Caki2 (cell line): ENCODE results near the gene DDX55. TPM values are rescaled to one million over a fixed set of nuclear protein-coding genes. Genes with fewer than 3 reads are reported as not detected.
"Not testable (repeated sequence)": the region's sequence is repeated elsewhere in the genome, so short reads cannot be mapped to it uniquely, and the experiment has no call there.

Experiments
- DNase-seq: peaks from one replicate; pipeline ENCODE4 v3.0.0-alpha.2; 2015; ENCODE audit warnings: low read depth
- in situ Hi-C: cut with HindIII; loops from 2 replicates; pipeline ENCODE4 v1.10.0; 2016; ENCODE audit warnings: low sequenced_read_pairs, low pct_unique_long_range_greater_than_20kb, mixed read lengths
- total RNA-seq: library from RNA; depleted of rRNA; stranded (reverse); fragments of >200 nt; shearing (Covaris generic); gene quantifications from 2 replicates; pipeline ENCODE4 v1.2.3, GENCODE V29; 2014; ENCODE audit warnings: low replicate concordance; rRNA removed

The DDX55 gene
- total RNA-seq = 19.2 and 25.0 TPM in 2 replicates

DNA sequence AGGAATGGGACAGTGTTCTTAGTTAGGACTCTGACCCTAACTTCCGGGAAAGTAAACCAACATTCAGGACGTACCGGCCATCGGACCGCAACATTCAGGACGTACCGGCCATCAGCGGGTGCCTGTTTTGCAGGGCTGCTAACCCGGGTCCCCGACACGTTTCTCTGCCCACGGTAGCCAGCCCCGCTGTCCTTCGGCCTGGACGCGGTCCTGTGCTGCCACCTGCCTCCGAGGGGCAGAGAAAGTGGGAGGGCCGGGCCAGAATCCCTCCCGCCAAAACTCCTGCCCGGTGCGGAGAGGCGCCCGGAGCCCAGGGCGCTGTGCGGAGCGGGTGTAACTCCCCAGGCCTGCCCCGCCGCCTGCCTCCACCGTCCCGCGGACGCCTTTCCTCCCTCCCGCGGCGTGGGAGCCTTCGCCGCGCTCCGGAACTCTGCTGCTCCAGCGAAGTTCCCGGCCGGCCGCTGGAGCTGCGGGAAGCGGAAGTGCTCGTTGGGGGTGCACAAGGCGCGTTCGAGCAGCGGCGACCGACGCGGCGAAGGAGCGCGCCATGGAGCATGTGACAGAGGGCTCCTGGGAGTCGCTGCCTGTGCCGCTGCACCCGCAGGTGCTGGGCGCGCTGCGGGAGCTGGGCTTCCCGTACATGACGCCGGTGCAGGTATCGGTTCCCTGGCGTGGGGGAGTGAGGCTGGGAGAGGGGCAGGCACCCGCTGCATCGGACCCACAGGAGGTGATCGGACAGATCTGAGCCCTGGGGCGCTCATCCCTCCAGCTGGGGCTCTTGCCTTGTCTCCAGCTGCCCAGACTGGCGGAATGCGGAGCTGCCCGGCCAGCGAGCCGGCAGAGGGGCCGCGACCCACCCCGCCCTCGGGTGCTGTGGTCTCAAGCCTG lies at the start of gene DDX55:
TSS of gene DDX55 (plus strand) at position 498 of the 888 bp plus-strand sequence. CDS start at position 548, 50 bp downstream.
- DNase-seq = peak; percentile 87
- in situ Hi-C loops = no loop called here

- DNase-seq, in situ Hi-C loops: not testable (repeated sequence)
Measured at GRCh38 chr12:123554136-123554535, 47.8 kb upstream of the DDX55 start.

GRCh38 chr12:123554843-123555242 lies 47.1 kb upstream of the DDX55 start:
- DNase-seq = not testable (repeated sequence)

GRCh38 chr12:123558487-123558886 lies 43.4 kb upstream of the DDX55 start:
- DNase-seq, in situ Hi-C loops: not testable (repeated sequence)

More at GRCh38 chr12:123554843-123555242, 47.1 kb upstream of the DDX55 start:
- in situ Hi-C loops = not testable (repeated sequence)

DNA sequence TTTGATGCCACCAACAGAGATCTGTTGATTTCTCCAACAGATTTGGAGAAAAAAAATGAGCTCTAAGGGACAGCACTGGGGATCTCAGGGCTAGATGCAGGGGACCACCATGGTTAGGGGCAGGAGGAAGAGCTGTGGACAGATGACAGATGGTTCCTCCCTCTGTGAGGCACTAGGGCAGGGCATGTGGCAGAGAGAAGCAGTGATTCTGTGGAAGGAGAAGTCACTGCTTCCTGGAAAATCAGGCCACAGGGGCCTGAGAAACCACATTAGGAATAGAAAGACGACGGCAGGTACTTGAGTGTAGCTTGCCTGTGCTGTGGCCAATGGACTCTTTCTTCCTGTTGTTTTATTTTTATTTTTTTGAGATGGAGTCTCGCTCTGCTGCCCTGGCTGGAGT lies 42.4 kb upstream of the DDX55 start:
- in situ Hi-C loops = no loop called here
- DNase-seq = no peak

GRCh38 chr12:123571343-123571813 lies 30.5 kb upstream of the DDX55 start:
- in situ Hi-C loops = no loop called here
- no peak for DNase-seq

DNA sequence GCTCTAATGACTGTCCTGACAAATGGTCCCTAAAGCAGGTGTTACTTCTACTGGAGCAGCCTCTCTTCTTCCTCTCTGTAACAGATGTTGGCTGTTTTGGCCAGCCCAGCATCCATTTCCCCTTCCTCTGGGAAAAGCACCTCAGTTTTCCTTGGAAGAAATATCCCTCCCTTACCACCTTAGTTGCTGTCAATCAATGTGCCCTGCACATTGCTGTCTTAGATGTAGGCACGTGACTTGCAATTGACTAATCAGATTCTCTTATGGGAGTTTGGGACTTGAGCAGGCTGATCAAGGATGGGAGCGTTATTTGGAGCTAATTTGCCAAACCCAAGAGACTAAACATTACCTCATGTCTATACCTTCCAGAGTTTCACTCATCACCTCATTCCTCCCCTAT lies 29.5 kb upstream of the DDX55 start:
- in situ Hi-C loops = no loop called here
- no peak for DNase-seq

GRCh38 chr12:123573870-123574269 lies 28.0 kb upstream of the DDX55 start:
- in situ Hi-C loops = no loop called here
- DNase-seq = no peak

- in situ Hi-C loops = no loop called here
- no peak for DNase-seq
Measured at GRCh38 chr12:123576611-123577010, 25.3 kb upstream of the DDX55 start.

DNA sequence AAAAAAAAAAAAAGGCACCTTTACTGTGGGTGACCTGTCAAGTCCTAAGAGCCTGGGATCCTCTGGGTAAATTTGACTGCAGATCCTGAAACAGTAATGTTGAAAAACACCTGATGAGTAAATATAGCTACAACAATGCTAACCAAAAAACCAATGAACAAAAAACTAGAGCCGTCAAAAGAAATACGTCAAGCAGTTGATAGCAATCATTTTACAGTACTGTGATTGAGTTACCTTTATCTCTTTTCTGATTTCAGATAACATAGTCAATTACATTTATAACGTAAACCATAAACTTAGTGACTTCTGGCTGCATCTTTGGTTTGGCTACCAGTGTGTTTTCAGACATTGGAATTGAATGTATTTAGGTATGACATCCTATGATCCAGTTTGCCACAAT lies 23.7 kb upstream of the DDX55 start:
- no peak for DNase-seq
- in situ Hi-C loops = no loop called here

GRCh38 chr12:123578829-123579228 lies 23.1 kb upstream of the DDX55 start:
- DNase-seq, in situ Hi-C loops: not testable (repeated sequence)

GRCh38 chr12:123580772-123581171 lies 21.1 kb upstream of the DDX55 start:
- in situ Hi-C loops = no loop called here
- DNase-seq = no peak

DNA sequence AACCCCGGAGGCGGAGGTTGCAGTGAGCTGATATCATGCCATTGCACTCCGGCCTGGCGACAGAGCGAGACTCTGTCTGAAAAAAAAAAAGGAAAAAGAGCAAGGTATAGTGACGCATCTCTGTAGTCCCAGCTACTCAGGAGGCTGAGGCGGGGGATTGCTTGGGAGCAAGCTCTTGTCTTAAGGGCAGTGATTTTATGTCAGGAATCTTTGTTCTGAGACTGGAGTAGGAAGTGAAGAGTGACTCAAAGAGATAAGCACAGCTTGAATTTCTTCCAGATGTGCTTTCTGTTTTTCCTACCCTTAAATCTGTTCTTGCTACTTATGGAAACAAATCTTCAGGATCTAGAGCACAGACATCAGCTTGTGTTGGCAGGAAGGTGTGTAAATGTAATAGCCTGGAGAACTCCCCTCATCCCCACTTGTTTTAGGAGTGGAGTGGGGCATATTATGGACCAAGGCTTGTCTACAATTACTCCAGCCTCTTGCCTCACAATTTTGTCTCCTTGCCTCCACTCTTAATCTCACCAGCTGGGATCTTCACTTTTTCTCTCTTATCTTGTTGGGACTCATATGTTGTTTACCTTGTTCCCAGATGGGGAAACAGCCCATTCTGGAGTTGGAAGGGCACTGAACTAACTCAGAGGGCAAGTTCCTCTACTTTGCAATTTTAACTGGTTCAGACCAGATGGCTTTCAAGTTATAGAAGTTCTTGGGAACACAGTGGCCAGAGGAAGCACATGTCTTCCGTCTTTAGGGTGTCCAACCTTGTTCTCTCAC lies 10.0 kb upstream of the DDX55 start:
- in situ Hi-C loops = no loop called here
- DNase-seq = no peak

DNA sequence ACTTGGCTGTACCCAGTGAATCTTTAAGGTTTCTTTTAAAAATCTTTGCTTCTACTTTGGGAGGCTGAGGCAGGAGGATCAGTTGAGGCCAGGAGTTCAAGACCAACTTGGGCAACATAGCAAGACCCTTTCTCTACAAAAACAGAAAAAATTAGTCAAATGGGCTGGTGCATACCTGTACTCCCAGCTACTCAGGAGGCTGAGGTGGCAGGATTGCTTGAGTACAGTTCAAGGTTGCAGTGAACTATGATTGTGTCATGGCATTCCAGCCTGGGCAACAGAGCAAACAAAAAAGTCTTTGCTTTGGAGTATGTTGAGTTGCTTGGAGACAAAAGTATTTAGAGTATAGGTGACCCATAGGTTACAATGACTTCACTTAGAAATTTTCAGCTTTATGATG lies 6.2 kb upstream of the DDX55 start:
- in situ Hi-C loops = no loop called here
- DNase-seq = no peak

DNA sequence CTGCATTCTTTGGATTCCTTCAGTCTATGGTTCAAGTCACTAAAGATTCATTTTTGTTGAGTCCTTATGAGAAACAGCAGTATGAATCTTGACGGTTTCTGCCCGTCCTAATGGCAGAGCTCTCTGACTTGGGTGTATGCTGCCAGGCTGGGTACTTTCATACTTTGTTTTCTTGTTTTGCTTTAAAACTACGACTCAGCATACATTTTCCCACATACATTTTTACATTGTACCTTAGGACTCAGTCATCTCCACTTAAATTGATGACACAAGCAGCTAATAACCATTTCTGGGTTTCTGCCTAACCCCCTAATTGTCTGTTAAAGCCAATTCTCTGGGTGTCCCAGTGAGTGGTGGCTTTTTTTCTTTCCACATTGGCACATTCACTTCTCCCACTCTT lies 4.8 kb upstream of the DDX55 start:
- DNase-seq = no peak
- in situ Hi-C loops = no loop called here

DNA sequence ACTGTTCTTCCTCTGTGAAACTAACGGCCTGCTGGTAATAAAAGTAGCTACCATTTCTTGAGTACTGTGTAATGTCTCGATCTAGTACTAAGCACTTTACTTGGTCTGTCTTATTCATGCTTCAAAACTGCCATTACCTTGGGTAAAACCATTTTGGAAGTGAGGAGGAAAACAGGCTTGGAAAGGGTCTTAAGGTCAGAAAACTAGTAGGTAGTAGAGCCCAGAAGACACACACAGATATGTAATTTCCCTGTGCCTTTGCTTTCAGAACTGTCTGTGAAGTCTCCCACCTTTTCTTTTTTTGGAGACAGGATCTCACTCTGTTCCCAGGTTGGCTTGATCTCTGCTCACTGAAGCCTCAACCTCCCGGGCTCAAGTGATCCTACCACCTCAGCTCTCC lies 3.4 kb upstream of the DDX55 start:
- no peak for DNase-seq
- in situ Hi-C loops = no loop called here

DNA sequence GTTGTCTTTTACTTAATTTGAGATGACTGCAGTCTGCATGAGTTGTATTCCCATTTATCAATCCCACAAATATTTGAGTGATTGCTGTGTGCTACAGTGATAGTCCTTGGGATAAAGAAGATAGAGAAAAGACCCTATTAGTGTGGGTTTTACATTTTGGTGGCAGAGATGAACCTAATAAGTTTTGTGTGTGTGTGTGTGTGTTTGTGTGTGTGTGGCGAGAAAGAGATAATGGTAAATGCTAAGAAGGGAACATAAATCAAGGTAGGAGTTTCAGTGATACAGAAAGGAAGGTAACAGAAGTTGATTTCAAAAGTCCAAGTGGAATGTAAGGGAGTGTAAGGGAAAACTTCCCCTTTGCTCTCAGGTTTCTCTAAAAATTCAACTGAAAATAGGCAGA lies 2.6 kb upstream of the DDX55 start:
- DNase-seq = no peak
- in situ Hi-C loops = no loop called here

GRCh38 chr12:123599721-123600120 lies 2.2 kb upstream of the DDX55 start:
- in situ Hi-C loops = no loop called here
- DNase-seq = no peak

- in situ Hi-C loops = no loop called here
- DNase-seq = no peak
Measured at GRCh38 chr12:123602651-123603195, 824 bp downstream of the DDX55 start.
